Liver (tissue), 3 donors: Measurements from ENCODE around the gene USP46.

Experiments
- ATF3 ChIP-seq: IDR thresholded peaks from 2 replicates; pipeline ENCODE4 v1.6.1; 2016; ENCODE audit warnings: antibody characterized with exemption
- CTCF ChIP-seq: fragments of 150-350 bp; IDR thresholded peaks from 2 replicates; pipeline ENCODE4 v1.5.1; 2017; ENCODE audit warnings: improper control_type of control experiment, low read depth, low read length; ENCODE audit not compliant: missing input control
- JUND ChIP-seq, 2 donors: IDR thresholded peaks; 2 replicates each; pipeline ENCODE4 v1.6.1; 2016; ENCODE audit warnings: antibody characterized with exemption in 2 of 2
- MAX ChIP-seq: IDR thresholded peaks from 2 replicates; pipeline ENCODE4 v1.6.1; 2016; ENCODE audit warnings: antibody characterized with exemption
- RAD21 ChIP-seq, 2 donors: IDR thresholded peaks; 2 replicates each; pipeline ENCODE4 v1.6.1; 2016; ENCODE audit warnings: antibody characterized with exemption in 2 of 2, mild to moderate bottlenecking in 2 of 2
- YY1 ChIP-seq: IDR thresholded peaks from 2 replicates; pipeline ENCODE4 v1.6.1; 2016; ENCODE audit warnings: antibody characterized with exemption, mild to moderate bottlenecking
- donor health status: healthy.
- donor health status: healthy.

GRCh38 chr4:52585379-52585778 is 73.7 kb downstream of the USP46 start:
- TF ChIP-seq CTCF = no peak
- TF ChIP-seq JUND (IDR thresholded peaks at IDR 0.05) = no peak
- TF ChIP-seq YY1 = no peak
- TF ChIP-seq RAD21 (IDR thresholded peaks at IDR 0.05) = no peak
- TF ChIP-seq ATF3 = no peak
- TF ChIP-seq MAX = no peak
